ENCODE measurements around the gene PARD6G. TPM values are rescaled to one million over a fixed set of nuclear protein-coding genes. Genes with fewer than 3 reads are reported as not detected.

The PARD6G gene
- total RNA-seq, 1 experiment from 2014 or later, result 5.4 TPM

GRCh38 chr18:80251700-80252099 lies 4.4 kb upstream of the PARD6G start:
- no peak for TF ChIP-seq EZH2 (IDR thresholded peaks at IDR 0.05; ENCODE audit: low read length, unreplicated experiment)
- H3K4me3 ChIP-seq (ENCODE audit: low read length), result no peak overlapping the region
- H3K9me3 ChIP-seq (ENCODE audit: low read length), result no peaks in the 10 kb centered on the region
- H3K36me3 ChIP-seq (ENCODE audit: low read depth, low read length), result no peaks in the 10 kb centered on the region
- intact Hi-C loops (cut with micrococcal nuclease), result no loop called here
- H3K27ac ChIP-seq (ENCODE audit: low read length), result no peak overlapping the region
- no peaks in the 10 kb centered on the region for H3K9me2 ChIP-seq (replicated peaks; ENCODE audit: low read length)
- DNase-seq (no peak), ATAC-seq (no peak)
- peaks cover 7% of the 10 kb centered on the region for H3K4me1 ChIP-seq (ENCODE audit: insufficient read depth, low read length)
- no peaks in the 10 kb centered on the region for H3K27me3 ChIP-seq (ENCODE audit: low read length)
- ChIA-PET POLR2A (ENCODE audit: unreplicated experiment) (no interaction called here), CTCF (no interaction called here)
- BruUV-seq (replicated peaks), result no TSS peak
- no peak overlapping the region for H2AFZ ChIP-seq (ENCODE audit: low read length)
- H3F3A ChIP-seq (ENCODE audit: low read length, unreplicated experiment), result no peaks in the 10 kb centered on the region
- no peaks in the 10 kb centered on the region for H3K79me2 ChIP-seq (ENCODE audit: low read length)
- no peak overlapping the region for H3K4me2 ChIP-seq (ENCODE audit: low read length)
- no peak overlapping the region for H3K9ac ChIP-seq (ENCODE audit: low read length)
- H4K20me1 ChIP-seq (ENCODE audit: low read length), result no peaks in the 10 kb centered on the region

- Histone ChIP-seq H3K36me3 (ENCODE audit: low read depth, low read length) (no peaks in the 10 kb centered on the region), H3K9me3 (ENCODE audit: low read length) (no peaks in the 10 kb centered on the region), H3K4me1 (ENCODE audit: insufficient read depth, low read length) (peaks cover 7% of the 10 kb centered on the region), H3K9me2 (replicated peaks; ENCODE audit: low read length) (no peaks in the 10 kb centered on the region), H3K27ac (ENCODE audit: low read length) (no peak overlapping the region), H3F3A (ENCODE audit: low read length, unreplicated experiment) (no peaks in the 10 kb centered on the region), H3K4me2 (ENCODE audit: low read length) (no peak overlapping the region), H3K79me2 (ENCODE audit: low read length) (no peaks in the 10 kb centered on the region), H4K20me1 (ENCODE audit: low read length) (no peaks in the 10 kb centered on the region), H3K27me3 (ENCODE audit: low read length) (no peaks in the 10 kb centered on the region), H3K9ac (ENCODE audit: low read length) (no peak overlapping the region), H3K4me3 (ENCODE audit: low read length) (no peak overlapping the region), H2AFZ (ENCODE audit: low read length) (no peak overlapping the region)
- BruUV-seq (replicated peaks), result no TSS peak
- TF ChIP-seq EZH2 (IDR thresholded peaks at IDR 0.05; ENCODE audit: low read length, unreplicated experiment) (no peak), EZH2phosphoT487 (IDR thresholded peaks at IDR 0.05; ENCODE audit: borderline replicate concordance, low read length) (no peak), CTCF (conservative IDR thresholded peaks at IDR 0.05; ENCODE audit: low read depth, low read length) (no peak)
- ATAC-seq (no peak), DNase-seq (no peak)
- intact Hi-C loops (cut with micrococcal nuclease), result no loop called here
- ChIA-PET CTCF (no interaction called here), POLR2A (ENCODE audit: unreplicated experiment) (no interaction called here)
Measured at GRCh38 chr18:80250740-80251364, 3.5 kb upstream of the PARD6G start.

- Histone ChIP-seq H3K9me3 (ENCODE audit: low read length) (no peaks in the 10 kb centered on the region), H3K79me2 (ENCODE audit: low read length) (no peaks in the 10 kb centered on the region), H3F3A (ENCODE audit: low read length, unreplicated experiment) (no peaks in the 10 kb centered on the region), H3K4me3 (ENCODE audit: low read length) (no peak overlapping the region), H3K4me2 (ENCODE audit: low read length) (no peak overlapping the region), H3K27ac (ENCODE audit: low read length) (no peak overlapping the region), H3K4me1 (ENCODE audit: insufficient read depth, low read length) (peaks cover 7% of the 10 kb centered on the region), H4K20me1 (ENCODE audit: low read length) (no peaks in the 10 kb centered on the region), H3K27me3 (ENCODE audit: low read length) (no peaks in the 10 kb centered on the region), H2AFZ (ENCODE audit: low read length) (peak overlapping the region; percentile 35; the same call in 1 of the 2 replicates), H3K36me3 (ENCODE audit: low read depth, low read length) (no peaks in the 10 kb centered on the region), H3K9me2 (replicated peaks; ENCODE audit: low read length) (no peaks in the 10 kb centered on the region), H3K9ac (ENCODE audit: low read length) (no peak overlapping the region)
- ChIA-PET POLR2A (ENCODE audit: unreplicated experiment) (no interaction called here), CTCF (no interaction called here)
- ATAC-seq (no peak), DNase-seq (peak; percentile 67)
- intact Hi-C loops (cut with micrococcal nuclease), result no loop called here
- no TSS peak for BruUV-seq (replicated peaks)
- TF ChIP-seq EZH2phosphoT487 (IDR thresholded peaks at IDR 0.05; ENCODE audit: borderline replicate concordance, low read length) (no peak), EZH2 (IDR thresholded peaks at IDR 0.05; ENCODE audit: low read length, unreplicated experiment) (no peak), CTCF (conservative IDR thresholded peaks at IDR 0.05; ENCODE audit: low read depth, low read length) (no peak)
Measured at GRCh38 chr18:80249217-80250093, 2.1 kb upstream of the PARD6G start.

All from PC-3 (cell line).